Smooth muscle cell (in vitro differentiated cells): Measurements from ENCODE around the gene JAK1. TPM values are rescaled to one million over a fixed set of nuclear protein-coding genes. Genes with fewer than 3 reads are reported as not detected.

Experiments
- DNase-seq: peaks from one replicate; lab custom pipeline; 2025; ENCODE audit not compliant: unreplicated experiment; lab: John Stamatoyannopoulos, UW
- H2AFZ ChIP-seq: fragments of 200-600 bp; sonication (generic); 2 replicates; pipeline ENCODE4 v1.6.0; 2016; ENCODE audit warnings: antibody characterized with exemption, low read depth, mild to moderate bottlenecking
- H3F3A ChIP-seq: fragments of 200-600 bp; sonication (generic); 2 replicates; pipeline ENCODE4 v1.6.0; 2017; ENCODE audit warnings: antibody characterized with exemption, low read depth
- H3K27ac ChIP-seq: fragments of 200-600 bp; sonication (generic); 2 replicates; pipeline ENCODE4 v1.5.1; 2016; ENCODE audit warnings: low read depth, mild to moderate bottlenecking
- H3K27me3 ChIP-seq: fragments of 200-600 bp; sonication (generic); 2 replicates; pipeline ENCODE4 v1.6.1; 2016; ENCODE audit warnings: low read depth, mild to moderate bottlenecking
- H3K36me3 ChIP-seq: fragments of 200-600 bp; sonication (generic); 2 replicates; pipeline ENCODE4 v1.5.1; 2016; ENCODE audit warnings: low read depth
- H3K4me1 ChIP-seq: fragments of 200-600 bp; sonication (generic); 2 replicates; pipeline ENCODE4 v1.5.1; 2016; ENCODE audit warnings: low read depth
- H3K4me2 ChIP-seq: fragments of 200-600 bp; sonication (generic); 2 replicates; pipeline ENCODE4 v1.6.0; 2016; ENCODE audit warnings: mild to moderate bottlenecking
- H3K4me3 ChIP-seq: fragments of 200-600 bp; sonication (generic); 2 replicates; pipeline ENCODE4 v1.5.1; 2016; ENCODE audit warnings: mild to moderate bottlenecking
- H3K79me2 ChIP-seq: fragments of 200-600 bp; sonication (generic); 2 replicates; pipeline ENCODE4 v1.6.0; 2016; ENCODE audit warnings: low read depth, mild to moderate bottlenecking
- H3K9ac ChIP-seq: fragments of 200-600 bp; sonication (generic); 2 replicates; pipeline ENCODE4 v1.6.0; 2016; ENCODE audit warnings: low read depth
- H3K9me3 ChIP-seq: fragments of 200-600 bp; sonication (generic); replicated peaks from 2 replicates; pipeline ENCODE4 v1.5.1; 2016; ENCODE audit warnings: low read depth
- H4K20me1 ChIP-seq: fragments of 200-600 bp; sonication (generic); 2 replicates; pipeline ENCODE4 v1.6.0; 2016; ENCODE audit warnings: low read depth
- CTCF ChIP-seq: fragments of 200-600 bp; sonication (generic); IDR thresholded peaks from 2 replicates; pipeline ENCODE4 v1.5.1; 2017; ENCODE audit warnings: borderline replicate concordance, mild to moderate bottlenecking, antibody characterized with exemption; ENCODE audit not compliant: insufficient read depth, poor library complexity, severe bottlenecking
- WGBS: methylation state at CpG from one replicate; pipeline ENCODE4 v1.1.7; 2016; ENCODE audit warnings: low lambda C conversion rate; 5-methylcytosine and 5-hydroxymethylcytosine counted together
- polyA plus RNA-seq: library from polyadenylated mRNA; unstranded; fragments of >200 nt; fragmentation: Nextera tagmentation; extraction: Ambion mirVana; gene quantifications from 2 replicates; pipeline ENCODE4 v1.2.1, GENCODE V29; 2016
- total RNA-seq: library from RNA; depleted of rRNA; stranded (reverse); fragments of >200 nt; gene quantifications from 2 replicates; pipeline ENCODE4 v1.2.3, GENCODE V29; 2014

JAK1 gene
- total and polyA plus RNA-seq, 2 experiments from 2014 or later = 44.9 to 110 TPM

GRCh38 chr1:64976361-64976760 lies 10.0 kb upstream of the JAK1 start:
- no peaks in the 10 kb centered on the region for H3K27me3 ChIP-seq
- WGBS = 93% methylated on average over 3 of the region's 3 CpGs
- no peak overlapping the region for H3K4me2 ChIP-seq
- H3K9me3 ChIP-seq = no peaks in the 10 kb centered on the region
- H3K79me2 ChIP-seq = no peaks in the 10 kb centered on the region
- H3K36me3 ChIP-seq = no peaks in the 10 kb centered on the region
- H4K20me1 ChIP-seq = no peaks in the 10 kb centered on the region
- H3F3A ChIP-seq = no peaks in the 10 kb centered on the region
- TF ChIP-seq CTCF = no peak
- H3K27ac ChIP-seq = no peak overlapping the region
- no peak overlapping the region for H3K9ac ChIP-seq
- H3K4me1 ChIP-seq = no peaks in the 10 kb centered on the region
- DNase-seq = no peak
- no peak overlapping the region for H2AFZ ChIP-seq
- H3K4me3 ChIP-seq = no peak overlapping the region

GRCh38 chr1:64975740-64976139 lies 9.4 kb upstream of the JAK1 start:
- Histone ChIP-seq H3K4me1 (no peaks in the 10 kb centered on the region), H3K9me3 (no peaks in the 10 kb centered on the region), H4K20me1 (no peaks in the 10 kb centered on the region), H2AFZ (no peak overlapping the region), H3K27me3 (no peaks in the 10 kb centered on the region), H3F3A (no peaks in the 10 kb centered on the region), H3K36me3 (no peaks in the 10 kb centered on the region), H3K4me2 (no peak overlapping the region), H3K79me2 (no peaks in the 10 kb centered on the region), H3K27ac (no peak overlapping the region), H3K4me3 (no peak overlapping the region), H3K9ac (no peak overlapping the region)
- TF ChIP-seq CTCF = no peak
- no peak for DNase-seq
- 82% methylated on average over 5 of the region's 5 CpGs for WGBS

- no peak for DNase-seq
- no peaks in the 10 kb centered on the region for H3K79me2 ChIP-seq
- no peaks in the 10 kb centered on the region for H3F3A ChIP-seq
- H3K9ac ChIP-seq = no peak overlapping the region
- no peaks in the 10 kb centered on the region for H4K20me1 ChIP-seq
- no peak overlapping the region for H2AFZ ChIP-seq
- no peak for TF ChIP-seq CTCF
- WGBS = 100% methylated on average over 1 of the region's 1 CpG
- no peak overlapping the region for H3K4me3 ChIP-seq
- no peak overlapping the region for H3K27ac ChIP-seq
- no peaks in the 10 kb centered on the region for H3K27me3 ChIP-seq
- H3K4me2 ChIP-seq = no peak overlapping the region
- H3K9me3 ChIP-seq = no peaks in the 10 kb centered on the region
- H3K4me1 ChIP-seq = no peaks in the 10 kb centered on the region
- H3K36me3 ChIP-seq = no peaks in the 10 kb centered on the region
These were observed 8.8 kb upstream of the JAK1 start for GRCh38 chr1:64975127-64975526.

- Histone ChIP-seq H3K9me3 (no peaks in the 10 kb centered on the region), H3K27me3 (no peaks in the 10 kb centered on the region), H2AFZ (no peak overlapping the region), H3K4me1 (no peaks in the 10 kb centered on the region), H3K4me3 (no peak overlapping the region), H3K9ac (no peak overlapping the region), H3K36me3 (no peaks in the 10 kb centered on the region), H4K20me1 (no peaks in the 10 kb centered on the region), H3F3A (no peaks in the 10 kb centered on the region), H3K4me2 (no peak overlapping the region), H3K27ac (no peak overlapping the region), H3K79me2 (no peaks in the 10 kb centered on the region)
- no peak for DNase-seq
- 65% methylated on average over 2 of the region's 2 CpGs for WGBS
- no peak for TF ChIP-seq CTCF
These were observed 8.0 kb upstream of the JAK1 start for GRCh38 chr1:64974288-64974825.
